ENCODE results near the gene TTC16.

TTC16 gene

DNA sequence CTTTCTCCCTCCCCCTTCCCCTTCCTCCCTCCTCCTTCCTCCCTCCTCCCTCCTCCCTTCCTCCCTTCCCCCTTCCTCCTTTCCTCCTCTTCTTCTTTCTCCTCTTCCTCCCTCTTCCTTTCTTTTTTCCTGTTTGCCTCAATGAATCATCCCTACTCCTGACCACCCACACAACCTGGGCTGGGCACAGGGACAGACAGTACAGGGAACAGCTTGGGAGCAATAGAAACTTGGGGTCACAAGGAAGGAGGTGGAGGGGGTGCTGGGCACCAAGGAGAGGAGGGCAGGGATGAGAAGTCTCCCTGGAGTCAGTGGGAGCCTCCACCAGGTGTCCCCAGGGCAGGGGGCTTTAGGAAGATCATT lies 5.0 kb downstream of the TTC16 start:
- peaks cover 0 to 8% of the 10 kb centered on the region in 2 donors for H3K27me3 ChIP-seq (ENCODE audit: control insufficient read depth in 1 of 2, insufficient read depth in 2 of 2, low read length in 2 of 2)
- H3K36me3 ChIP-seq (ENCODE audit: control insufficient read depth in 2 of 2, insufficient read depth in 2 of 2, low read length in 2 of 2): no peaks in the 10 kb centered on the region
- H3K4me1 ChIP-seq (ENCODE audit: control insufficient read depth, insufficient read depth, low read length): peaks cover 13% of the 10 kb centered on the region
- no peak overlapping the region for H3K4me3 ChIP-seq (ENCODE audit: low read length in 2 of 2)
- no peak overlapping the region for H3K9ac ChIP-seq (ENCODE audit: low read length in 2 of 2)
- H3K9me3 ChIP-seq (ENCODE audit: control insufficient read depth in 2 of 2, low read length in 2 of 2): no peaks in the 10 kb centered on the region
- no peak overlapping the region for H3K27ac ChIP-seq (ENCODE audit: low read length)

DNA sequence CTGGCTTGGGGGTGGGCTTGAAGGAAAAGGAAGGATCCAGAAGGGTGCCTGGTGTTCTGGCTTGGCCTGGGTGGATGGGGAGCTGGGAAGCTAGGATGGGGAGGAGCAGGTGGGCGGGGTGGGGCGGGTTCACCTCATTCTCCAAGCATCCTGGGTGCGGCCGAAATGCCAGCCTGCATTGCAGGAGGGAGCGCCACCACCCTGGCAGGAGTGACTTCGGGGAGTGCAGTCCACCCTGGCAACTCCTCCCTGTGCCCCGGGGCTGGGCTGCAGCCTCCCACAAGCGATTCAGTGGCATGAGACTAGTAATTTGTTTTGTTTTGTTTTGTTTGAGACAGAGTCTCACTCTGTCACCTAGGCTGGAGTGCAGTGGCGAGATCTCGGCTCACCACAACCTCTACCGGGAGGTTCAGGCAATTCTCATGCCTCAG lies 5.5 kb downstream of the TTC16 start:
- H3K4me3 ChIP-seq (ENCODE audit: low read length in 2 of 2): no peak overlapping the region
- no peaks in the 10 kb centered on the region for H3K9me3 ChIP-seq (ENCODE audit: control insufficient read depth in 2 of 2, low read length in 2 of 2)

GRCh38 chr9:127722055-127722745 lies 6.3 kb downstream of the TTC16 start:
- Histone ChIP-seq H3K27ac (ENCODE audit: low read length) (no peak overlapping the region), H3K27me3 (ENCODE audit: control insufficient read depth in 1 of 2, insufficient read depth in 2 of 2, low read length in 2 of 2) (peaks cover 0 to 8% of the 10 kb centered on the region in 2 donors), H3K9me3 (ENCODE audit: control insufficient read depth in 2 of 2, low read length in 2 of 2) (no peaks in the 10 kb centered on the region), H3K4me3 (ENCODE audit: low read length in 2 of 2) (no peak overlapping the region), H3K4me1 (ENCODE audit: control insufficient read depth, insufficient read depth, low read length) (peaks cover 6% of the 10 kb centered on the region), H3K9ac (ENCODE audit: low read length in 2 of 2) (no peak overlapping the region), H3K36me3 (ENCODE audit: control insufficient read depth in 2 of 2, insufficient read depth in 2 of 2, low read length in 2 of 2) (no peaks in the 10 kb centered on the region)

More for the DNA sequence above, 5.5 kb downstream of the TTC16 start:
- Histone ChIP-seq H3K9ac (ENCODE audit: low read length in 2 of 2) (no peak overlapping the region), H3K4me1 (ENCODE audit: control insufficient read depth, insufficient read depth, low read length) (peaks cover 8% of the 10 kb centered on the region), H3K27ac (ENCODE audit: low read length) (no peak overlapping the region), H3K27me3 (ENCODE audit: control insufficient read depth in 1 of 2, insufficient read depth in 2 of 2, low read length in 2 of 2) (peaks cover 0 to 8% of the 10 kb centered on the region in 2 donors), H3K36me3 (ENCODE audit: control insufficient read depth in 2 of 2, insufficient read depth in 2 of 2, low read length in 2 of 2) (no peaks in the 10 kb centered on the region)

GRCh38 chr9:127723013-127723412 lies 7.1 kb downstream of the TTC16 start:
- Histone ChIP-seq H3K9ac (ENCODE audit: low read length in 2 of 2) (no peak overlapping the region), H3K4me1 (ENCODE audit: control insufficient read depth, insufficient read depth, low read length) (peaks cover 6% of the 10 kb centered on the region), H3K36me3 (ENCODE audit: control insufficient read depth in 2 of 2, insufficient read depth in 2 of 2, low read length in 2 of 2) (no peaks in the 10 kb centered on the region), H3K27me3 (ENCODE audit: control insufficient read depth in 1 of 2, insufficient read depth in 2 of 2, low read length in 2 of 2) (peaks cover 0 to 8% of the 10 kb centered on the region in 2 donors), H3K4me3 (ENCODE audit: low read length in 2 of 2) (no peak overlapping the region), H3K27ac (ENCODE audit: low read length) (no peak overlapping the region), H3K9me3 (ENCODE audit: control insufficient read depth in 2 of 2, low read length in 2 of 2) (no peaks in the 10 kb centered on the region)

DNA sequence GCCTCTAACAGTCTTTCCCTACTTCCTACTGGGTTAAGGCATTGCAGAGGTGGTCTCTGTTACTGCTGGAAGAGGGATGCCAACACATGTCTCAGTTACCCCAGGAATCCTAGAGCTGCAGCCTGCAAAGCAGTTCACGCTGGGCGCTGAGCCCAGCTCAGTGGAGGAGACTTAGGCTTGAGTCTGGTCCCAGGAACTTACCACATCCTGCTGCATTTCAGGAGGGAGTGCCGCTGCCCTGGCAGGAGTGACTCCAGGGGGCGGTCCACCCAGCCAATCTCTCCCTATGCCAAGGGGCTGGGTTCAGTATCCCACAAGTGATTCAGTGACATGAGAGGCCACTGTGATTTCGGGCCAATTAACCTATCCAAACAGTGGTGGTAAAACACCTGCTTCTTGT lies 7.6 kb downstream of the TTC16 start:
- Histone ChIP-seq H3K4me3 (ENCODE audit: low read length in 2 of 2) (no peak overlapping the region), H3K4me1 (ENCODE audit: control insufficient read depth, insufficient read depth, low read length) (peaks cover 6% of the 10 kb centered on the region), H3K9me3 (ENCODE audit: control insufficient read depth in 2 of 2, low read length in 2 of 2) (no peaks in the 10 kb centered on the region), H3K36me3 (ENCODE audit: control insufficient read depth in 2 of 2, insufficient read depth in 2 of 2, low read length in 2 of 2) (no peaks in the 10 kb centered on the region), H3K27ac (ENCODE audit: low read length) (no peak overlapping the region), H3K9ac (ENCODE audit: low read length in 2 of 2) (no peak overlapping the region), H3K27me3 (ENCODE audit: control insufficient read depth in 1 of 2, insufficient read depth in 2 of 2, low read length in 2 of 2) (peaks cover 0 to 8% of the 10 kb centered on the region in 2 donors)

GRCh38 chr9:127724012-127724411 lies 8.1 kb downstream of the TTC16 start:
- H3K9ac ChIP-seq (ENCODE audit: low read length in 2 of 2): no peak overlapping the region
- H3K4me1 ChIP-seq (ENCODE audit: control insufficient read depth, insufficient read depth, low read length): peaks cover 6% of the 10 kb centered on the region
- H3K27ac ChIP-seq (ENCODE audit: low read length): no peak overlapping the region
- H3K9me3 ChIP-seq (ENCODE audit: control insufficient read depth in 2 of 2, low read length in 2 of 2): no peaks in the 10 kb centered on the region
- H3K36me3 ChIP-seq (ENCODE audit: control insufficient read depth in 2 of 2, insufficient read depth in 2 of 2, low read length in 2 of 2): no peaks in the 10 kb centered on the region
- no peak overlapping the region for H3K4me3 ChIP-seq (ENCODE audit: low read length in 2 of 2)
- peaks cover 0 to 8% of the 10 kb centered on the region in 2 donors for H3K27me3 ChIP-seq (ENCODE audit: control insufficient read depth in 1 of 2, insufficient read depth in 2 of 2, low read length in 2 of 2)

GRCh38 chr9:127726871-127727270 lies 11.0 kb downstream of the TTC16 start:
- H3K9me3 ChIP-seq (ENCODE audit: control insufficient read depth in 2 of 2, low read length in 2 of 2): no peaks in the 10 kb centered on the region
- peaks cover 6% of the 10 kb centered on the region for H3K4me1 ChIP-seq (ENCODE audit: control insufficient read depth, insufficient read depth, low read length)
- H3K36me3 ChIP-seq (ENCODE audit: control insufficient read depth in 2 of 2, insufficient read depth in 2 of 2, low read length in 2 of 2): peaks cover 2 to 8% of the 10 kb centered on the region in 2 donors
- H3K27me3 ChIP-seq (ENCODE audit: control insufficient read depth in 1 of 2, insufficient read depth in 2 of 2, low read length in 2 of 2): peaks cover 0 to 8% of the 10 kb centered on the region in 2 donors
- H3K27ac ChIP-seq (ENCODE audit: low read length): no peak overlapping the region
- H3K9ac ChIP-seq (ENCODE audit: low read length in 2 of 2): no peak overlapping the region
- H3K4me3 ChIP-seq (ENCODE audit: low read length in 2 of 2): no peak overlapping the region

DNA sequence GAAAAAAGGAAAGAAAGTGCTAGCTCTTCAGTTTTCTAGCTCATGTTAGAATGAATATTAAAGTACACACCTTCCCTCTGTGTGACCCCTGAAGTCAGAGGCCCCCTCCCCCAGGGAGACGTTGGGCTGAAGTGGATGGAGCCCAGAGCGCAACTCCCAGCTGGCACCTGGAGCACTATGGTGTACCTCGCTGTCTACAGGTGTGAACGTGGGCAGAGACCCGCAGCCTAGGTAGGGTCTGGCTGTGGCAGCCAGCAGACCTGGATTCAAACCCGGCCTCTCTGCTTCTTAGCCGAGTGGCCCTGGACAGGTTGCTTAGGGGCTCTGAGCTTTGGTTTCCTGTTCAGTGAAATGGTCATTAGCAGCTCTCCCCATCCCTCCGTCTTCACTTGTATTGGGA lies 12.9 kb downstream of the TTC16 start:
- Histone ChIP-seq H3K4me3 (ENCODE audit: low read length in 2 of 2) (no peak overlapping the region), H3K9ac (ENCODE audit: low read length in 2 of 2) (no peak overlapping the region), H3K4me1 (ENCODE audit: control insufficient read depth, insufficient read depth, low read length) (peaks cover 12% of the 10 kb centered on the region), H3K9me3 (ENCODE audit: control insufficient read depth in 2 of 2, low read length in 2 of 2) (no peaks in the 10 kb centered on the region), H3K27ac (ENCODE audit: low read length) (no peak overlapping the region), H3K36me3 (ENCODE audit: control insufficient read depth in 2 of 2, insufficient read depth in 2 of 2, low read length in 2 of 2) (peaks cover 9 to 14% of the 10 kb centered on the region in 2 donors), H3K27me3 (ENCODE audit: control insufficient read depth in 1 of 2, insufficient read depth in 2 of 2, low read length in 2 of 2) (no peaks in the 10 kb centered on the region)

DNA sequence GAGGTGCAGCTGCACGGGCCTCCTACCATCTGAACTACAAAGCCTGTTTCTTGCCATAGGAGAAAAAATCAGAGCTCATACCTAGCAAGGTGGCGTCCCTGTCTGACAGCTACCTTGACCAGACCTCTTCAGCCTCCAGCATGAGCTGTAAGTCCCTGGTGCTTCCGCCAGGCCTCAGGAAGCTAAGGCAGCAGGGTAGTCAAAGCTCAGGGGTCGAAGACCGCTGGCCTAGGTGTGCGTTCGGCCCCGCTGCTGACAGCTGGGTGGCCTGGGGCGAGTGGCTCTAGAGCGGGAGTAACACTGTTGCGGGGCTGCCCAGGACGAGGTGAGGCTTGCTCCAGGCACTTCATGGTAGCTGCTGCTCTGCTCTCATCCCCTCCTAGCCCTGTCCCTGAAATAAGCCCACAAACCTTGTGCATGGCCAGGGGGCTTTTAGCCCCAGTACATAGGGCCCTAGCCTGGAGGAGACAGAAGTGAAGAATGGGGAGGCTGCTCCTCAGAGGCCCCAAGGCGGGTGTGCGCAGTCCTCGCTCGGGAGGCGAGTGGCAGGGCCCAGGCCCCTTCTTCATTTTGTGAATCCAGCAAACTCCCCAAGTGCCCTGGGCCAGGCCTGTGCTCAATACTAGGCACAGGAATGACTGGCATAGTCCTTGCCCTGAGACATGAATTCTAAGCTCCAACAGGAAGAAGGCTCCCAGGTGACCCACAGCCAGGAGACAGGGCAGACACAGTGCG lies 13.8 kb downstream of the TTC16 start:
- H3K9ac ChIP-seq (ENCODE audit: low read length in 2 of 2): no peak overlapping the region
- H3K4me1 ChIP-seq (ENCODE audit: control insufficient read depth, insufficient read depth, low read length): peaks cover 14% of the 10 kb centered on the region
- H3K27ac ChIP-seq (ENCODE audit: low read length): no peak overlapping the region
- H3K36me3 ChIP-seq (ENCODE audit: control insufficient read depth in 2 of 2, insufficient read depth in 2 of 2, low read length in 2 of 2): peaks cover 9 to 14% of the 10 kb centered on the region in 2 donors
- no peaks in the 10 kb centered on the region for H3K9me3 ChIP-seq (ENCODE audit: control insufficient read depth in 2 of 2, low read length in 2 of 2)
- H3K27me3 ChIP-seq (ENCODE audit: control insufficient read depth in 1 of 2, insufficient read depth in 2 of 2, low read length in 2 of 2): no peaks in the 10 kb centered on the region
- H3K4me3 ChIP-seq (ENCODE audit: low read length in 2 of 2): no peak overlapping the region

- Histone ChIP-seq H3K36me3 (ENCODE audit: control insufficient read depth in 2 of 2, insufficient read depth in 2 of 2, low read length in 2 of 2) (peaks cover 9 to 14% of the 10 kb centered on the region in 2 donors), H3K27me3 (ENCODE audit: control insufficient read depth in 1 of 2, insufficient read depth in 2 of 2, low read length in 2 of 2) (no peaks in the 10 kb centered on the region), H3K4me1 (ENCODE audit: control insufficient read depth, insufficient read depth, low read length) (peaks cover 14% of the 10 kb centered on the region), H3K27ac (ENCODE audit: low read length) (no peak overlapping the region), H3K9ac (ENCODE audit: low read length in 2 of 2) (no peak overlapping the region), H3K4me3 (ENCODE audit: low read length in 2 of 2) (no peak overlapping the region), H3K9me3 (ENCODE audit: control insufficient read depth in 2 of 2, low read length in 2 of 2) (no peaks in the 10 kb centered on the region)
Observed at GRCh38 chr9:127730262-127730661, 14.4 kb downstream of the TTC16 start.
